ENCODE results near the gene IFT81. TPM values are rescaled to one million over a fixed set of nuclear protein-coding genes. Genes with fewer than 3 reads are reported as not detected.

IFT81 gene, protein sequence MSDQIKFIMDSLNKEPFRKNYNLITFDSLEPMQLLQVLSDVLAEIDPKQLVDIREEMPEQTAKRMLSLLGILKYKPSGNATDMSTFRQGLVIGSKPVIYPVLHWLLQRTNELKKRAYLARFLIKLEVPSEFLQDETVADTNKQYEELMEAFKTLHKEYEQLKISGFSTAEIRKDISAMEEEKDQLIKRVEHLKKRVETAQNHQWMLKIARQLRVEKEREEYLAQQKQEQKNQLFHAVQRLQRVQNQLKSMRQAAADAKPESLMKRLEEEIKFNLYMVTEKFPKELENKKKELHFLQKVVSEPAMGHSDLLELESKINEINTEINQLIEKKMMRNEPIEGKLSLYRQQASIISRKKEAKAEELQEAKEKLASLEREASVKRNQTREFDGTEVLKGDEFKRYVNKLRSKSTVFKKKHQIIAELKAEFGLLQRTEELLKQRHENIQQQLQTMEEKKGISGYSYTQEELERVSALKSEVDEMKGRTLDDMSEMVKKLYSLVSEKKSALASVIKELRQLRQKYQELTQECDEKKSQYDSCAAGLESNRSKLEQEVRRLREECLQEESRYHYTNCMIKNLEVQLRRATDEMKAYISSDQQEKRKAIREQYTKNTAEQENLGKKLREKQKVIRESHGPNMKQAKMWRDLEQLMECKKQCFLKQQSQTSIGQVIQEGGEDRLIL
- 6.8 and 8.2 TPM in 2 replicates for total RNA-seq

DNA sequence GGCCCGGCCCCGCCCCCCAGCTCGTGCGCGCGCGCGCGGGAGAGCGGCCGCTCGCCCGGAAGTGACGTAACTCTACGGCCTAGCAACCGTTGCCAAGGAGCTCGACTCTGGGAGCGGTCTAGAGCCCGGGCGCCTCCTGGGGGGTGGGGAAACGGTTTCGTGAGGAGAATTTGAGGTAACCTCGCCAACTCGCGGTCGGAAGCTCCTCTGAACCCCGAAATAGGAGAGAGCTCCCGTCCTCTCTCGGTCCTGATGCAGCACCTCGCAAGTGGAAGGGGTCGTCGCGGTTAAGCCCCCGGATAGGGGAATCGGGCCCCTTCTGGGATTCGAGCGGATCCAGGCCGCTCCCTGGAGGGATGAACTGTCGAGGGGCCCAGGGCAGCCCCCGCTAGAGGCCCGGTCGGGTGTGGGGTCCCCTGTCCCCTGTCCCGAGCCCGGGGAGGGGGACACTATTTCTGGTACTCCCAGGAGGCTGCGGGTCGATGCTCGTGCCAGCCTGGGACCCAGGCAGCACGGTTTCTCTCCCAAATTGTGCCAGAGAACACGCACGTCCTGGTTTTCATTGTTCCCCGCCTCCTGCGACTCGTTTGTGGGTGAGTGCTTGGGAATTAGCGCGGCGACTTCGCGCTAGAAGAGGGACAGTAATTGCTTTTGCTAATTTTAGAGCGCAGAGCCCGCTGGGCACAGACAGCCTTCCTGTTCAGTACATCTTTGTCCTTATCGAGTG is at the start of gene IFT81:
Gene IFT81 (plus strand): TSS at position 89 of the 727 bp plus-strand sequence. CDS start 3,024 bp downstream, outside the sequence.

Other genes starting within 250 kb of the IFT81 start
- 40.4 and 43.0 TPM in 2 replicates for gene GLTP, start 243.8 kb upstream of the IFT81 start, total RNA-seq
- 13.1 and 15.8 TPM in 2 replicates for gene TCHP, start 224.1 kb upstream of the IFT81 start, total RNA-seq
- 19.2 and 22.3 TPM in 2 replicates for gene GIT2, start 128.0 kb upstream of the IFT81 start, total RNA-seq
- 112 and 121 TPM in 2 replicates for gene ANKRD13A, start 124.9 kb upstream of the IFT81 start, total RNA-seq
- 9.2 and 9.7 TPM in 2 replicates for gene C12orf76, start 75.8 kb upstream of the IFT81 start, total RNA-seq
- 79.0 and 82.2 TPM in 2 replicates for gene ATP2A2, start 156.9 kb downstream of the IFT81 start, total RNA-seq